ENCODE results near the gene LSM14A. TPM values are rescaled to one million over a fixed set of nuclear protein-coding genes. Genes with fewer than 3 reads are reported as not detected.
"Not testable (repeated sequence)": the region's sequence is repeated elsewhere in the genome, so short reads cannot be mapped to it uniquely, and the experiment has no call there.

The LSM14A gene
- total RNA-seq: 100 to 1,000 TPM in 1 of 2 experiments, 10 to 100 TPM in 1; 87.9 to 102 TPM

GRCh38 chr19:34171877-34172660, at the start of gene LSM14A:
LSM14A (plus strand) TSS chr19:34172504; CDS start chr19:34172643, 139 bp downstream.
- CTCF ChIA-PET: interaction anchor here (0.6 to 1.1 kb wide), 2 partner anchors 47 to 137 kb away, joined by 3 to 4 read pairs; no protein-coding TSS in a partner anchor
- H3K27ac Mint-ChIP-seq: peak within 1 kb of the TSS; percentile 99
- intact Hi-C loops (cut with micrococcal nuclease): loop anchor here (1.0 to 5.0 kb wide), 10 partner anchors 38 to 1480 kb away; partner anchors contain the start of genes CEBPG, NUDT19, PDCD2L and SCGB2B2
- H3K9me3 Mint-ChIP-seq: no peaks in the 10 kb centered on the region
- DNase-seq: peak; percentile 90
- H3K36me3 Mint-ChIP-seq (ENCODE audit: low read depth): peaks cover 21% of the 10 kb centered on the region
- H3K4me3 Mint-ChIP-seq: peak within 1 kb of the TSS; percentile 96
- peaks cover 38% of the 10 kb centered on the region for H3K4me1 Mint-ChIP-seq (ENCODE audit: low read depth)
- no peaks in the 10 kb centered on the region for H3K27me3 Mint-ChIP-seq (ENCODE audit: low read depth)

GRCh38 chr19:34124828-34125227, 47.5 kb upstream of the LSM14A start:
- no peak overlapping the region for H3K27ac Mint-ChIP-seq
- CTCF ChIA-PET: interaction anchor here (1.1 to 1.3 kb wide), 2 partner anchors 22 to 28 kb away, joined by 3 read pairs; no protein-coding TSS in a partner anchor
- H3K4me1 Mint-ChIP-seq (ENCODE audit: low read depth): peaks cover 5% of the 10 kb centered on the region
- no peak for DNase-seq
- no peak overlapping the region for H3K4me3 Mint-ChIP-seq
- no peaks in the 10 kb centered on the region for H3K36me3 Mint-ChIP-seq (ENCODE audit: low read depth)
- intact Hi-C loops (cut with micrococcal nuclease): no loop called here
- no peaks in the 10 kb centered on the region for H3K27me3 Mint-ChIP-seq (ENCODE audit: low read depth)
- no peaks in the 10 kb centered on the region for H3K9me3 Mint-ChIP-seq

- no peak overlapping the region for H3K27ac Mint-ChIP-seq
- no peak overlapping the region for H3K4me3 Mint-ChIP-seq
- intact Hi-C loops (cut with micrococcal nuclease): no loop called here
- no peaks in the 10 kb centered on the region for H3K9me3 Mint-ChIP-seq
- no peaks in the 10 kb centered on the region for H3K27me3 Mint-ChIP-seq (ENCODE audit: low read depth)
- no peaks in the 10 kb centered on the region for H3K36me3 Mint-ChIP-seq (ENCODE audit: low read depth)
- no peaks in the 10 kb centered on the region for H3K4me1 Mint-ChIP-seq (ENCODE audit: low read depth)
- no peak for DNase-seq
- CTCF ChIA-PET: interaction anchor here (1.2 kb wide), 1 partner anchor 17 kb away, joined by 4 read pairs; no protein-coding TSS in a partner anchor
Observed at GRCh38 chr19:34126966-34127365, 45.3 kb upstream of the LSM14A start.

- CTCF ChIA-PET: interaction anchor here (1.2 kb wide), 1 partner anchor 16 kb away, joined by 4 read pairs; no protein-coding TSS in a partner anchor
- Mint-ChIP-seq H3K4me3 (no peak overlapping the region), H3K36me3 (ENCODE audit: low read depth) (no peaks in the 10 kb centered on the region), H3K27ac (no peak overlapping the region), H3K9me3 (no peaks in the 10 kb centered on the region), H3K4me1 (ENCODE audit: low read depth) (no peaks in the 10 kb centered on the region), H3K27me3 (ENCODE audit: low read depth) (no peaks in the 10 kb centered on the region)
- intact Hi-C loops (cut with micrococcal nuclease): no loop called here
- no peak for DNase-seq
Observed at GRCh38 chr19:34127684-34128189, 44.6 kb upstream of the LSM14A start.

- no peak for DNase-seq
- H3K9me3 Mint-ChIP-seq: no peaks in the 10 kb centered on the region
- intact Hi-C loops (cut with micrococcal nuclease): no loop called here
- no peak overlapping the region for H3K4me3 Mint-ChIP-seq
- CTCF ChIA-PET: no interaction called here
- no peaks in the 10 kb centered on the region for H3K36me3 Mint-ChIP-seq (ENCODE audit: low read depth)
- H3K4me1 Mint-ChIP-seq (ENCODE audit: low read depth): no peaks in the 10 kb centered on the region
- H3K27me3 Mint-ChIP-seq (ENCODE audit: low read depth): no peaks in the 10 kb centered on the region
- no peak overlapping the region for H3K27ac Mint-ChIP-seq
Observed at GRCh38 chr19:34128558-34129250, 43.6 kb upstream of the LSM14A start.

- Mint-ChIP-seq H3K4me1 (ENCODE audit: low read depth) (peaks cover 5% of the 10 kb centered on the region), H3K9me3 (no peaks in the 10 kb centered on the region), H3K27ac (no peak overlapping the region), H3K27me3 (ENCODE audit: low read depth) (no peaks in the 10 kb centered on the region), H3K36me3 (ENCODE audit: low read depth) (no peaks in the 10 kb centered on the region), H3K4me3 (no peak overlapping the region)
- intact Hi-C loops (cut with micrococcal nuclease): no loop called here
- no peak for DNase-seq
- CTCF ChIA-PET: interaction anchor here (0.9 kb wide), 1 partner anchor 9 kb away, joined by 4 read pairs; no protein-coding TSS in a partner anchor
Observed at GRCh38 chr19:34131100-34131499, 41.2 kb upstream of the LSM14A start.

- intact Hi-C loops (cut with micrococcal nuclease); DNase-seq; H3K9me3 Mint-ChIP-seq; H3K4me1 Mint-ChIP-seq (ENCODE audit: low read depth); H3K36me3 Mint-ChIP-seq (ENCODE audit: low read depth); H3K4me3 Mint-ChIP-seq; H3K27ac Mint-ChIP-seq; H3K27me3 Mint-ChIP-seq (ENCODE audit: low read depth): not testable (repeated sequence)
- CTCF ChIA-PET: interaction anchor here (0.9 kb wide), 1 partner anchor 10 kb away, joined by 4 read pairs; no protein-coding TSS in a partner anchor
Observed at GRCh38 chr19:34132145-34132544, 40.2 kb upstream of the LSM14A start.

GRCh38 chr19:34132706-34133105, 39.6 kb upstream of the LSM14A start:
- DNase-seq; H3K27ac Mint-ChIP-seq; H3K9me3 Mint-ChIP-seq; H3K36me3 Mint-ChIP-seq (ENCODE audit: low read depth); H3K4me1 Mint-ChIP-seq (ENCODE audit: low read depth); CTCF ChIA-PET; H3K27me3 Mint-ChIP-seq (ENCODE audit: low read depth); H3K4me3 Mint-ChIP-seq; intact Hi-C loops (cut with micrococcal nuclease): not testable (repeated sequence)

GRCh38 chr19:34134190-34135053, 37.9 kb upstream of the LSM14A start:
- H3K4me1 Mint-ChIP-seq (ENCODE audit: low read depth): peaks cover 5% of the 10 kb centered on the region
- peak overlapping the region; percentile 93 for H3K27ac Mint-ChIP-seq
- H3K27me3 Mint-ChIP-seq (ENCODE audit: low read depth): no peaks in the 10 kb centered on the region
- intact Hi-C loops (cut with micrococcal nuclease): loop anchor here (1.0 kb wide), 1 partner anchor 38 kb away; the partner anchor contains the start of gene LSM14A
- H3K4me3 Mint-ChIP-seq: peak overlapping the region; percentile 94
- no peaks in the 10 kb centered on the region for H3K9me3 Mint-ChIP-seq
- peak; percentile 79 for DNase-seq
- CTCF ChIA-PET: interaction anchor here (0.6 to 2.0 kb wide), 4 partner anchors 11 to 785 kb away, joined by 3 to 5 read pairs (median 4); no protein-coding TSS in a partner anchor
- no peaks in the 10 kb centered on the region for H3K36me3 Mint-ChIP-seq (ENCODE audit: low read depth)

- Mint-ChIP-seq H3K27ac (peak overlapping the region; percentile 93), H3K4me1 (ENCODE audit: low read depth) (peaks cover 5% of the 10 kb centered on the region), H3K36me3 (ENCODE audit: low read depth) (no peaks in the 10 kb centered on the region), H3K4me3 (peak overlapping the region; percentile 94), H3K9me3 (no peaks in the 10 kb centered on the region), H3K27me3 (ENCODE audit: low read depth) (no peaks in the 10 kb centered on the region)
- intact Hi-C loops (cut with micrococcal nuclease): no loop called here
- CTCF ChIA-PET: interaction anchor here (0.6 to 2.0 kb wide), 5 partner anchors 10 to 784 kb away, joined by 3 to 6 read pairs (median 5); no protein-coding TSS in a partner anchor
- DNase-seq: no peak
Observed at GRCh38 chr19:34135054-34135800, 37.1 kb upstream of the LSM14A start.

All from activated naive CD4-positive, alpha-beta T cell treated with anti-CD3 and anti-CD28 coated beads for 36 hours (primary cell).